ENCODE data around the gene NTM.
"Not testable (repeated sequence)": the region's sequence is repeated elsewhere in the genome, so short reads cannot be mapped to it uniquely, and the experiment has no call there.

Gene NTM

GRCh38 chr11:131370090-131370751 lies at the start of gene NTM:
NTM (plus strand) TSS chr11:131370615.
- Histone ChIP-seq H3K9ac (ENCODE audit: insufficient read length) (no peak within 1 kb of the TSS), H3K4me3 (no peak within 1 kb of the TSS)
- no peak for DNase-seq (ENCODE audit: low read depth, low spot score)

DNA sequence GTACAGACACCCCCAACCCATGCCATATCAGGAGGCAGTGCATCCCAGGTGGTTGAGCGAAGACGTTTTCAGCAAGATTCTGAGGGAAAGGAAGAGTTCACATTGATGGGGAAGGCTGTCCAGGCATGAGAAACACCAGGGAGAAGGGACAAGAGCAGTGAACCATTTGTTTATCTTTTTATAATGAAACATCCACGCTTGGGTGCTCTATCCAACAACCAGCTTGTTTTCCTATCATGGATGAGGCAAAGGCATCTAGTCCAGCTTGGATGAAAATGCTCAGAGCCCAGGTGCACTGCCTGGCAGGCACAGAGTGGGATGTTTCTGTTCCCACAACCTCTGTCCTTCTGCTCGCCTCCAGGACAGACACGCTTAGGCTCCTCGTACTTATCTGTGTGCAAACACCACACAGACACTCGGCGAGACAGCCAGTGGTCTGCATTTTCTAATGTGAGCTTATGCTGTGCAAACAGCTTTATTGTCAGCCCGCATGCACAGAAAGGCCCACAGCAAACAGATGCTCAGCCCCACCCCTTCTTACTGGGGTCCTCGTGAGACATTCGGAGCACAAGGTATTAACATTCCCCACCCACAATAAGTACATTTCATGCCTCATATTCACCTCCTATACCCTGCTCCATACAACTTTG lies 45.4 kb upstream of the NTM start:
- Histone ChIP-seq H3K4me3 (no peak overlapping the region), H3K36me3 (ENCODE audit: insufficient read depth, low read length) (no peaks in the 10 kb centered on the region), H3K9ac (ENCODE audit: insufficient read length) (no peak overlapping the region), H3K9me3 (ENCODE audit: low read depth, low read length) (no peaks in the 10 kb centered on the region), H3K27ac (no peak overlapping the region)
- no peak for DNase-seq (ENCODE audit: low read depth, low spot score)
- no peak for TF ChIP-seq EZH2 (IDR thresholded peaks at IDR 0.05)
- no peak for TF ChIP-seq FOXP2 (optimal IDR thresholded peaks at IDR 0.05; ENCODE audit: control extremely low read depth, extremely low read length, insufficient read depth)
- TF ChIP-seq POLR2AphosphoS5 (IDR thresholded peaks at IDR 0.05; ENCODE audit: borderline replicate concordance, low read depth, low read length), result no peak

More at GRCh38 chr11:131370090-131370751, at the start of gene NTM:
- TF ChIP-seq FOXP2 (optimal IDR thresholded peaks at IDR 0.05; ENCODE audit: control extremely low read depth, extremely low read length, insufficient read depth) (no peak), EZH2 (IDR thresholded peaks at IDR 0.05) (no peak), POLR2AphosphoS5 (IDR thresholded peaks at IDR 0.05; ENCODE audit: borderline replicate concordance, low read depth, low read length) (no peak)
- no peaks in the 10 kb centered on the region for H3K9me3 ChIP-seq (ENCODE audit: low read depth, low read length)
- H3K36me3 ChIP-seq (ENCODE audit: insufficient read depth, low read length), result no peaks in the 10 kb centered on the region
- no peak within 1 kb of the TSS for H3K27ac ChIP-seq

- H3K9me3 ChIP-seq (ENCODE audit: low read depth, low read length), result no peaks in the 10 kb centered on the region
- no peak for DNase-seq (ENCODE audit: low read depth, low spot score)
- TF ChIP-seq FOXP2 (optimal IDR thresholded peaks at IDR 0.05; ENCODE audit: control extremely low read depth, extremely low read length, insufficient read depth), result no peak
- TF ChIP-seq POLR2AphosphoS5 (IDR thresholded peaks at IDR 0.05; ENCODE audit: borderline replicate concordance, low read depth, low read length), result no peak
- TF ChIP-seq EZH2 (IDR thresholded peaks at IDR 0.05), result no peak
- H3K36me3 ChIP-seq (ENCODE audit: insufficient read depth, low read length), result no peaks in the 10 kb centered on the region
- H3K27ac ChIP-seq, result no peak overlapping the region
- H3K4me3 ChIP-seq, result no peak overlapping the region
- H3K9ac ChIP-seq (ENCODE audit: insufficient read length), result no peak overlapping the region
Observed at GRCh38 chr11:131326829-131327228, 43.6 kb upstream of the NTM start.

DNA sequence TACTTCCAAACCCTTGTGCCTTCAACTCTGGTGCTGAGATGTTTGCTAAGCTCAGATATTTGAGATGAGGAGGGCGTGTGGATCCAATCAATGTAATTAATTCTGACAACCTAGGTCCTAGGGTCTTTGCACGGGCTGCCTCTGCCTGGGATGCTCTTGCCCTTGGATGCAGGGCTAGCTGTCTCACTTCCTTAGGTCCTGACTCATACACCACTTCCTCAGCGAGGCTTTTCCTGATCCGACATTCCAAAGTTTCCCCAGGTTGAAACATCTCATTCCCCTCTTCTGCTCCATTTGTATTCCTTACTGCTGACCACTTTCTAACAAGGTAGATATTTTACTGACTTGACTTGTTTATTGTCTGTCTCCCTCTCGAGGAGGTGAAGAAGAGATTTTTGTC lies 43.0 kb upstream of the NTM start:
- Histone ChIP-seq H3K27ac (no peak overlapping the region), H3K36me3 (ENCODE audit: insufficient read depth, low read length) (no peaks in the 10 kb centered on the region), H3K9ac (ENCODE audit: insufficient read length) (no peak overlapping the region), H3K4me3 (no peak overlapping the region), H3K9me3 (ENCODE audit: low read depth, low read length) (no peaks in the 10 kb centered on the region)
- no peak for DNase-seq (ENCODE audit: low read depth, low spot score)
- no peak for TF ChIP-seq EZH2 (IDR thresholded peaks at IDR 0.05)
- no peak for TF ChIP-seq POLR2AphosphoS5 (IDR thresholded peaks at IDR 0.05; ENCODE audit: borderline replicate concordance, low read depth, low read length)
- TF ChIP-seq FOXP2 (optimal IDR thresholded peaks at IDR 0.05; ENCODE audit: control extremely low read depth, extremely low read length, insufficient read depth), result no peak

- TF ChIP-seq POLR2AphosphoS5 (IDR thresholded peaks at IDR 0.05; ENCODE audit: borderline replicate concordance, low read depth, low read length) (no peak), FOXP2 (optimal IDR thresholded peaks at IDR 0.05; ENCODE audit: control extremely low read depth, extremely low read length, insufficient read depth) (no peak), EZH2 (IDR thresholded peaks at IDR 0.05) (no peak)
- H3K36me3 ChIP-seq (ENCODE audit: insufficient read depth, low read length), result no peaks in the 10 kb centered on the region
- DNase-seq (ENCODE audit: low read depth, low spot score), result no peak
- no peak overlapping the region for H3K27ac ChIP-seq
- H3K9me3 ChIP-seq (ENCODE audit: low read depth, low read length), result no peaks in the 10 kb centered on the region
- no peak overlapping the region for H3K9ac ChIP-seq (ENCODE audit: insufficient read length)
- no peak overlapping the region for H3K4me3 ChIP-seq
Observed at GRCh38 chr11:131328843-131329242, 41.6 kb upstream of the NTM start.

DNA sequence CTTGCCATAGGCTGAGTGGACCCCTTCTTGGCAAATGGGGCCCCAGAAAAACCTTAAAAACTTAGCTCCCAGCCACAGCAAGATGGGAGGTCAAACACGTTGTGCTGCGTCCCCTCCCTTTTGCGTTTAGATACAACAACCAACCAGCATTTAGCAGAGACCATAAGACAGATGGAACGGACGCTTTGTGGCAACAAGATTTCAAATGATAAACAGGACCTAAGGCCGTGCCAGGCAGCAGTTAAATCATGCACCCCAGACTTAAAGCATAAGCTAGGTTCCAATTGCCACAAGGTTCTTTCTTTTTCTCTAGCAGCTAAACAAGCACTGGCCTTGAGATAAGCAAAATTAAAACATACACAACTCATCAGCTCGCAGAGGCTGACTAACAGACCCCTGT lies 39.4 kb upstream of the NTM start:
- Histone ChIP-seq H3K9me3 (ENCODE audit: low read depth, low read length) (no peaks in the 10 kb centered on the region), H3K4me3 (no peak overlapping the region), H3K36me3 (ENCODE audit: insufficient read depth, low read length) (no peaks in the 10 kb centered on the region), H3K9ac (ENCODE audit: insufficient read length) (no peak overlapping the region), H3K27ac (no peak overlapping the region)
- DNase-seq (ENCODE audit: low read depth, low spot score), result no peak
- TF ChIP-seq POLR2AphosphoS5 (IDR thresholded peaks at IDR 0.05; ENCODE audit: borderline replicate concordance, low read depth, low read length) (no peak), EZH2 (IDR thresholded peaks at IDR 0.05) (no peak), FOXP2 (optimal IDR thresholded peaks at IDR 0.05; ENCODE audit: control extremely low read depth, extremely low read length, insufficient read depth) (no peak)

- DNase-seq (ENCODE audit: low read depth, low spot score), result no peak
- no peaks in the 10 kb centered on the region for H3K36me3 ChIP-seq (ENCODE audit: insufficient read depth, low read length)
Observed at GRCh38 chr11:131331546-131331945, 38.9 kb upstream of the NTM start.

DNA sequence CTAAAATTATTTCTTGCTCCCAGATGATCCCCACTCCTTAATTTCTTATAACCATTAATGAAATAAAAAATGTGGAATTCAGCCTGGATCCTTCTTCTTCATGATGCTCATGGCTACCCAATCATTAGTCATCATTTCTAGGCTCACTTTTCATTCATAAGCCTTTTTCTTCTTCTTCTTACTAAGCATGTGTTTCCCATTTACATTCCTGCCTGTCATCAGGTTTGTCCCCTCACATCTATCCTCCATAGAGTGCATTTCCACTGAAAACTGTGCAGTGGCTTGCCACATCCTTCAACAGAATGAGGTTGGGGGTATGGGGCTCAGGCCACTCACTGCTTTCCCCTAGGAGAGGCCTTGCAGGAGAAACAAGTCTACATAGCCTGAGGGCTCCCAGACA lies 35.8 kb upstream of the NTM start:
- Histone ChIP-seq H3K9ac (ENCODE audit: insufficient read length) (no peak overlapping the region), H3K4me3 (no peak overlapping the region), H3K36me3 (ENCODE audit: insufficient read depth, low read length) (no peaks in the 10 kb centered on the region), H3K9me3 (ENCODE audit: low read depth, low read length) (no peaks in the 10 kb centered on the region), H3K27ac (no peak overlapping the region)
- no peak for DNase-seq (ENCODE audit: low read depth, low spot score)
- TF ChIP-seq FOXP2 (optimal IDR thresholded peaks at IDR 0.05; ENCODE audit: control extremely low read depth, extremely low read length, insufficient read depth), result no peak
- no peak for TF ChIP-seq POLR2AphosphoS5 (IDR thresholded peaks at IDR 0.05; ENCODE audit: borderline replicate concordance, low read depth, low read length)
- TF ChIP-seq EZH2 (IDR thresholded peaks at IDR 0.05), result no peak

More at GRCh38 chr11:131331546-131331945, 38.9 kb upstream of the NTM start:
- no peak for TF ChIP-seq EZH2 (IDR thresholded peaks at IDR 0.05)
- Histone ChIP-seq H3K9me3 (ENCODE audit: low read depth, low read length) (no peaks in the 10 kb centered on the region), H3K4me3 (no peak overlapping the region), H3K27ac (no peak overlapping the region), H3K9ac (ENCODE audit: insufficient read length) (no peak overlapping the region)

DNA sequence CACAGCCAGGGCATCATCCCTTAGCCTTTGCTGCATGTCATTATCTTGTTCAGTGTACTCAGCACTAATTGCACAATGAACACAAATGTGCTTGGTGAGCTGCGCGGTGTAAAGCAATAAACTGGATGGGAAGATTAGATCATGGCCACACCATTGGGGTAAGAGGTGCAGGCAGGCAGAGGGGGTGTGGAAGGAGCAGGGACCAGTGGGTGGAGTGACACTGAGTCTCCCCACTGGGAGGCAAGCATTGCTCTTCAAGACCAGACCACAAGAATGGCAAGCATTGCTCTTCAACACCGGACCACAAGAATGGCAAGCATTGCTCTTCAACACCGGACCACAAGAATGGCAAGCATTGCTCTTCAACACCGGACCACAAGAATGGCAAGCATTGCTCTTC lies 28.5 kb upstream of the NTM start:
- not testable (repeated sequence) for H3K9me3 ChIP-seq (ENCODE audit: low read depth, low read length); DNase-seq (ENCODE audit: low read depth, low spot score); H3K27ac ChIP-seq; H3K9ac ChIP-seq (ENCODE audit: insufficient read length); H3K36me3 ChIP-seq (ENCODE audit: insufficient read depth, low read length); H3K4me3 ChIP-seq

DNA sequence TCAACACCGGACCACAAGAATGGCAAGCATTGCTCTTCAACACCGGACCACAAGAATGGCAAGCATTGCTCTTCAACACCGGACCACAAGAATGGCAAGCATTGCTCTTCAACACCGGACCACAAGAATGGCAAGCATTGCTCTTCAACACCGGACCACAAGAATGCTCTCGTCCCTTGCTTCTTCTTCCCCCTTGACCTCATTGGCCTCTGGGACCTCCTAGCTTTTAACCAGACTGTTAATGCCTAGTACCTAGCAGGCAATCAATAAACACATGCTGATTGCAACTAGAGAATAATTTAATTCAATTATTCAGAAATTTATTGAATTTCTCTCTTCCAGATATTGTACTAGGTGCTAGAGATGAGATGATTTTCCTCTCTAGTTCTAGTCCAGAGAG lies 28.0 kb upstream of the NTM start:
- H3K4me3 ChIP-seq; H3K36me3 ChIP-seq (ENCODE audit: insufficient read depth, low read length); H3K9me3 ChIP-seq (ENCODE audit: low read depth, low read length); H3K27ac ChIP-seq; DNase-seq (ENCODE audit: low read depth, low spot score); H3K9ac ChIP-seq (ENCODE audit: insufficient read length): not testable (repeated sequence)
